HG03521 (cell line): ENCODE results near the gene SFXN4.
"Not testable (repeated sequence)": the region's sequence is repeated elsewhere in the genome, so short reads cannot be mapped to it uniquely, and the experiment has no call there.

Experiments
- ATAC-seq: cut with Tn5 transposase; IDR thresholded peaks from one replicate; pipeline ENCODE4 v1.9.1; 2021; ENCODE audit warnings: mild to moderate bottlenecking, moderate library complexity; ENCODE audit not compliant: unreplicated experiment

SFXN4 gene

GRCh38 chr10:119190954-119191785, 25.7 kb upstream of the SFXN4 start:
- ATAC-seq, result no peak

- no peak for ATAC-seq
Measured at GRCh38 chr10:119190353-119190752, 24.8 kb upstream of the SFXN4 start.

DNA sequence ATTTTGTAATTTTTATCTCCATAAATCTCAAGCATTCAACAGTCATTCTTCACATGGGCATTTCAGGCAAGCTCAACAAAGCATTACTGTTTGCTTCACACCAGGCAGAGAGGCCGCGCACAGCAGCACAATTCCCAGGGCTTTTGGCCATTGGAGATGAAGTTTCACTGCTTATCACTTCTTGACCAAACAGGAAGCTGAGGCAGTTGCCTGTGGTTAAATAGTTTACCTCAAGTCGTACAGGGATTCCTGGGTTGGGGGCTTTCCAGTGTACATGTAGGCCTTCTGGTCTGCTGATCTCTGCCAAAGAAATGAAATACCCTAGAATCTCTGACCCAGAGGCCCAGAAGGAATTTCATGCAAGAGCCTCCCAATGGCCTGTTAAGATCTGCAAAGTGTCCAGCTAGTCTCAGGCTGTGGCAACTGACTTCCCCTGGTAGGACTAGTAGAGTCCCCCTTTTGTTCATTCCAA, 24.3 kb upstream of the SFXN4 start:
- ATAC-seq, result no peak

GRCh38 chr10:119183664-119184412, 18.3 kb upstream of the SFXN4 start:
- no peak for ATAC-seq

- not testable (repeated sequence) for ATAC-seq
Measured at GRCh38 chr10:119180850-119181400, 15.4 kb upstream of the SFXN4 start.

DNA sequence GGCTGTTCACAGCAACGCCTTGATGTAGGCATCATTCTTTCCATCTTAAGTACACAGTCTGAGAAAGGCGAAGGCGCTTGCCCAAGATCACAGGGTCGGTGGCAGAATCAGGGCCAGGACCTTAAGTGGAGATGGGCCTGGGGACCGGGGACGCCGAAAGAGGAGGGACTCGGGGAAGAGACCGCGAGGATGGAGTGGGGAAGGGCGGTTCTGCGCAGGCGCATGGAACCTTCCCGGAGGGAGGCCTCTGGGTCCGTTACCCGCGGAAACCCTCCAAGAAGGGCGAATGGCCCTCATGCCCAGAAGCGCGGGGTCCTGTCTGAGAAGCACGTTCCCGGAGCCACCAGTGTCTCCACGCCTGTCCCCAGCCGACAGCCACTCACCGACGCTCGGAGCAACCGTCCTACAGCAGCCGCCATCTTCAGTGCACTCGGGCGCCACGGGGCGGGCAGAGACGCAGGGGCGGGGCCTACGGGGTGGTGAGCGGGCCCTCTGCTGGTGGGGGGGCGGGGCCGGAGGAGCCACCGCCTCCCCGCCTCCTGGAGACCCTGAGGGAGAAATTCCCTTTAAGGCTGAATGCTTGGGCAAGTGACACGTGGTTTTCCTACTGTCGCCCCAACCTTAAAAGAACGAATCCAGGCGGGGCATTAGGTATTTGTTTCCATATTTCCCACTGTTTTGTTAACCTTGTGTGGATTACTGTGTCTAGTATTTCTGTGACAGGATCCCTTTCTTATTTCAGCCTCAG, 13.0 kb upstream of the SFXN4 start, which contains the start of gene PRDX3:
Gene PRDX3, minus strand, starts transcription at position 441 of the 748 bp plus-strand sequence. Its CDS starts 22 bp downstream, at position 419.
- ATAC-seq, result peak; percentile 96

DNA sequence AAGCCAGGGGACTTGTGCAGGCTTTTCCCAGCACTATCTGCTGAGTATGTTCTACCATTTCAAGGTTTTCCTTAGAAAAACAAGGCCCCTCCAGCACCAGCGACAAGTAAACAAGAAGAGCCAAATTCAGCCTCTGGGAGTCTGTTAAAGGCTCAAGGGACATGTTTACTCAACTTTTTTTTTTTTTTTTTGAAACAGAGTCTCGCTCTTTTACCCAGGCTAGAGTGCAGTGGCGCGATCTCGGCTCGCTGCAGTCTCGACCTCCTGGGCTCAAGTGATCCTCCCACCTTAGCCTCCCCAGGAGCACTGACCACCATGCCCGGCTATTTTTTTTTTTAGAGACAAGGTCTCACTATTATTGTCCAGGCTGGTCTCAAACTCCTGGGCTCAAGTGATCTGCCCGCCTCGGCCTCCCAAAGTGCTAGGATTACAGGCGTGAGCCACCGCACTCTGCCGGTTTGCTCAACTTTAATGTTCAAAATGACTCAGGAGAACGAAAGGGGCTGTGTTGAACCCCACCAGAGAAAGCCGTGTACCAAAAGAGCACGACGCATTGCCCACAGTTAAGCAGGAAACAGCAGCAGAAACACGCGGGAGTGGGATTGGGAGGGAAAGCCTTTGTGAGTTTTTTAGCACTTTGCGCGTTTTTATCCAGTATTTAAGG, 12.3 kb upstream of the SFXN4 start:
- peak; percentile 7 for ATAC-seq

GRCh38 chr10:119176166-119176565, 10.7 kb upstream of the SFXN4 start:
- no peak for ATAC-seq

DNA sequence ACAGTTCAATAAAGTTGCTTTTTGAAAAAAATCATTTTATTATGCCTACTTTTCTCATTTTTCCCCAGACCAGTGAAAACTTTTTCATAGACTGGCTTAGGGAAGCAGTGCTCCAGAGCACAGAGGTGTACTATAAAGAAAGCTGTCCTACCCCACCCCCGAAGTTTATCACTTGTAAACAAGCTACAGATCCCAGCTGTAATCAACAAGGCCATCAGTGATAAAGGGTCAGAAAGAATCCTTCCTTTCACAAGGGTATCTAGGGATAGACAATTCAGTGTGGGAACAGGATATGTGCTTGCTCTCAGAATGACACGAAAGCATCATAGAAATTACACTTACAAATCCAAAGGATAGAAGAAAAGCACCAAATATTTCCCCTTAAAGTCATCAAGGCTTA, 8.6 kb upstream of the SFXN4 start:
- no peak for ATAC-seq

DNA sequence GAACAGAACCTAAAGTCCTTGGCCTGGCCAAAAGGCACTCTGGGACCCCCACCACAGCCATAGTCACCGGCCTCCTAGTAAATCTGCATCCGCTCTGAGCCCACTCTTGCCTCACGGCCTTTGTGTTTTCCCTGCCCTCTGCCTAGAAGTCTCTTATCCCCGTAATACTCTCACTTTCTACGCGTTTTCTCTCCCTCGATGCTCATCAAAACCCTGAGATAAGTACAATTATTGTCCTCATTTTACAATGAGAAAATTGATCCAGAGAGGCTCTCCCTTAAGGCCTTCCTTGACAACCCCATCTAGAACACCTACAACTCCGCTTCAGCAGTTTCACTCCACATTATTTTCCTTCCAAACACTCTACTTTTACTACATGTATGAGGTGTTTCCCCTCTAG, 1.5 kb upstream of the SFXN4 start:
- ATAC-seq, result no peak

- no peak for ATAC-seq
Measured at GRCh38 chr10:119166564-119166963, 1.1 kb upstream of the SFXN4 start.

GRCh38 chr10:119166118-119166500, 595 bp upstream of the SFXN4 start:
- ATAC-seq, result no peak

DNA sequence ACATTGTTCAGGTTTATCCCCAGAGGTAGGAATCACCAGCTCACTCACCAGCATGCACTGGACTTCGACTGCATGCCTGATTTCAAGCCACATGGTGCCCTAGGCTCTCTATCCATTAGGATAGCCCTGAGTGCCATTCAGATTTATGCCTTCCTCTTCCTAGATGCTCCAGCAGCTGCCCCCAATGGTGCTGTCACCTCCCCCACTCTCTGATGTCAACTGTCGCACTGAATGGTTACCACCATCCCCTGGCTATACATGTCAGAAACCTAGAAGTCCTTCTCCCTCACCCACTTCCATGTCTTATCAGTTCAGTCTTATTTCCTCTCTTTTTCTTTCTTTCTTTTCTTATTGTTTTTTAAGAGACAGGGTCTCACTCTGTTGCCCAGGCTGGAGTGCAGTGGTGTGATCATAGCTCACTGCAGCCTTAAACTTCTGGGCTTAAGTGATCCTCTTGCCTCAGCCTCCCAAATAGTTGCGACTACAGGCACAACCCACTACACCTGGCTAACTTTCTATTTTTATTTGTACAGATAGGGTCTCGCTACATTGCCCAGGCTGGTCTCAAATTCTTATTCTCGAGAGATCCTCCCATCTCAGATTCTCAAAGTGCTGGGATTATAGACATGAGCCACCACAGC, 2.9 kb downstream of the SFXN4 start:
- no peak for ATAC-seq

- ATAC-seq, result no peak
Measured at GRCh38 chr10:119161680-119162451, 3.6 kb downstream of the SFXN4 start.

GRCh38 chr10:119159332-119159731, 6.2 kb downstream of the SFXN4 start:
- ATAC-seq, result no peak

DNA sequence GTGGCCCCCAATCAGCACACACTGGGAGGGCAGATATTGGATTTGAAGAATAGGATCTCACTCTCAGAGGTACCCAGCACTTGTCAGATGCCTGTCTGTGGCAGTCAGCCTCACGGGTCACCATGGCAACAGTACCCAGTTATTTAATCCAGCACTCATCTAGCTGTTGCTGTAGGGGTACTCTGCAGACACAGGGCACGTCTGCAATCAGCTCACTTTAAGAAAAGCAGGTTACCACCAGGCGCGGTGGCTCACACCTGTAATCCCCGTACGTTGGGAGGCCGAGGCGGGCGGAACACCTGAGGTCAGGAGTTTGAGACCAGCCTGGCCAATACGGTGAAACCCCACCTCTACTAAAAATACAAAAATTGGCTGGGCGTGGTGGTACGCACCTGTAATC, 11.9 kb downstream of the SFXN4 start:
- no peak for ATAC-seq

- no peak for ATAC-seq
Measured at GRCh38 chr10:119153041-119153440, 12.5 kb downstream of the SFXN4 start.

GRCh38 chr10:119151601-119152000, 13.9 kb downstream of the SFXN4 start:
- not testable (repeated sequence) for ATAC-seq

GRCh38 chr10:119149729-119150128, 15.8 kb downstream of the SFXN4 start:
- no peak for ATAC-seq
